Kidney (tissue), 14 donors: ENCODE data around the gene AQP7. TPM values are rescaled to one million over a fixed set of nuclear protein-coding genes. Genes with fewer than 3 reads are reported as not detected.

ENCODE experiments used
- DNase-seq, 5 donors: peaks; one replicate each; pipeline ENCODE4 v3.0.0-alpha.2; 2013 to 2020
- FAIRE-seq: peaks from 2 replicates; lab custom pipeline; 2012; peaks lifted over from hg19 to GRCh38; lab: Jason Lieb, UNC
- H3K27ac ChIP-seq, 2 donors: one replicate each; pipeline ENCODE4 v1.7.0; 2013; ENCODE audit warnings: low read depth in 2 of 2, low read length in 2 of 2, inconsistent platforms in 1 of 2
- H3K27me3 ChIP-seq: one replicate; pipeline ENCODE4 v1.7.1; 2013; ENCODE audit warnings: low read length, inconsistent platforms; ENCODE audit not compliant: control insufficient read depth, insufficient read depth
- H3K36me3 ChIP-seq, 3 donors: one replicate each; pipeline versions ENCODE4 v1.7.0 to v1.7.1; 2013; ENCODE audit warnings: low read length in 3 of 3, control low read depth in 1 of 3, inconsistent platforms in 1 of 3; ENCODE audit not compliant: insufficient read depth in 3 of 3, control insufficient read depth in 2 of 3
- H3K4me1 ChIP-seq, 3 donors: one replicate each; pipeline versions ENCODE4 v1.7.0 to v1.7.1; 2013; ENCODE audit warnings: low read length in 3 of 3, inconsistent platforms in 1 of 3, low read depth in 1 of 3; ENCODE audit not compliant: control insufficient read depth in 2 of 3, insufficient read depth in 2 of 3
- H3K4me3 ChIP-seq, 3 donors: one replicate each; pipeline versions ENCODE4 v1.7.0 to v1.8.1; 2013; ENCODE audit warnings: low read length in 3 of 3, control low read depth in 1 of 3, inconsistent platforms in 1 of 3
- H3K9ac ChIP-seq, 3 donors: one replicate each; pipeline versions ENCODE4 v1.7.0 to v1.7.1; 2013; ENCODE audit warnings: low read length in 3 of 3, control low read depth in 1 of 3, inconsistent platforms in 1 of 3
- H3K9me3 ChIP-seq, 3 donors: one replicate each; pipeline versions ENCODE4 v1.7.0 to v1.7.1; 2013; ENCODE audit warnings: low read length in 3 of 3, control low read depth in 1 of 3, inconsistent platforms in 1 of 3; ENCODE audit not compliant: control insufficient read depth in 2 of 3, insufficient read depth in 1 of 3
- intact Hi-C: fragments of 100-400 bp; cut with DNase I; formaldehyde crosslinking; loops from one replicate; pipeline ENCODE4 v1.11.1; 2022
- polyA plus RNA-seq: library from polyadenylated mRNA; stranded (reverse); fragments of 350-450 nt; fragmentation: Illumina TruSeq; extraction: RNeasy Lipid Tissue Mini Kit (QIAGEN cat#74804); gene quantifications from one replicate; pipeline ENCODE4 v1.2.3, GENCODE V29; 2014; ENCODE audit warnings: low read depth, low replicate concordance; ENCODE audit not compliant: insufficient read depth
- total RNA-seq: library from RNA; stranded (reverse); fragmentation: NEBNext Ultra II Directional; extraction: Animal tissue kit (Norgen Biotek cat#: 25700); gene quantifications from one replicate; pipeline ENCODE4 v1.2.1, GENCODE V29; 2021
- TF ChIP-seq, protein P1 (sequence below): IDR thresholded peaks from 3 replicates; pipeline ENCODE4 v1.5.1; 2012; ENCODE audit warnings: mild to moderate bottlenecking, moderate library complexity, borderline replicate concordance; ENCODE audit not compliant: insufficient read depth; ENCODE audit errors: extremely low read depth
- donor health status: control.
- donor health status: control.
- donor health status: control.
- donor health status: control.
- donor health status: control.
- donor health status: DM: yes; HTN: yes; CAD: no.
- donor health status: Normal renal cell carcinoma (clear cell type).

The AQP7 gene
- total and polyA plus RNA-seq, 2 donors from 2014 or later: 11.9 to 45.3 TPM

DNA sequence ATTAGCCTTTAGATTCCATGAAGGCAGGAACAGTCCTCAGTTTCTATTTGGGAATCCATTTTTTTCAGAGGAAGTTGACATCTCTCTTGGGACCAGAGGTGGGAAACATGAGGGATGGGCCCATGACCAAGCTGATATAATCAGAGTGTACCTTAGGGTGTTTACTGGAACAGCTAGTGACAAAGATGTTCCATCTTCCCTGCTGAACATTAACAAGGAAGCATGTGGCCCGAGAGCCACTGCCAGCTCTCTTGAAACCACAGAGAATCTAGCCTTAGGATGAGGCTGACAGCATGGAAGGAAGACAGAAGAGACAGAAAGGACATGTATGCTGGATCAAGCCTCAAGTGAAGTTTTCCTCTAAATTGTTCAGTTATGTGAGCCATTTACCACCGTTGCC lies 29.1 kb upstream of the AQP7 start:
- intact Hi-C loops: no loop called here
- FAIRE-seq: no peak
- H3K9ac ChIP-seq: no peak overlapping the region
- no peak overlapping the region for H3K4me3 ChIP-seq
- H3K27ac ChIP-seq: no peak overlapping the region
- no peaks in the 10 kb centered on the region for H3K9me3 ChIP-seq
- TF ChIP-seq, protein P1, sequence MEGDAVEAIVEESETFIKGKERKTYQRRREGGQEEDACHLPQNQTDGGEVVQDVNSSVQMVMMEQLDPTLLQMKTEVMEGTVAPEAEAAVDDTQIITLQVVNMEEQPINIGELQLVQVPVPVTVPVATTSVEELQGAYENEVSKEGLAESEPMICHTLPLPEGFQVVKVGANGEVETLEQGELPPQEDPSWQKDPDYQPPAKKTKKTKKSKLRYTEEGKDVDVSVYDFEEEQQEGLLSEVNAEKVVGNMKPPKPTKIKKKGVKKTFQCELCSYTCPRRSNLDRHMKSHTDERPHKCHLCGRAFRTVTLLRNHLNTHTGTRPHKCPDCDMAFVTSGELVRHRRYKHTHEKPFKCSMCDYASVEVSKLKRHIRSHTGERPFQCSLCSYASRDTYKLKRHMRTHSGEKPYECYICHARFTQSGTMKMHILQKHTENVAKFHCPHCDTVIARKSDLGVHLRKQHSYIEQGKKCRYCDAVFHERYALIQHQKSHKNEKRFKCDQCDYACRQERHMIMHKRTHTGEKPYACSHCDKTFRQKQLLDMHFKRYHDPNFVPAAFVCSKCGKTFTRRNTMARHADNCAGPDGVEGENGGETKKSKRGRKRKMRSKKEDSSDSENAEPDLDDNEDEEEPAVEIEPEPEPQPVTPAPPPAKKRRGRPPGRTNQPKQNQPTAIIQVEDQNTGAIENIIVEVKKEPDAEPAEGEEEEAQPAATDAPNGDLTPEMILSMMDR: no peak
- H3K27me3 ChIP-seq: no peaks in the 10 kb centered on the region
- H3K36me3 ChIP-seq: no peaks in the 10 kb centered on the region
- DNase-seq: no peak
- H3K4me1 ChIP-seq: peaks cover 0 to 9% (median 6%) of the 10 kb centered on the region in 3 donors

DNA sequence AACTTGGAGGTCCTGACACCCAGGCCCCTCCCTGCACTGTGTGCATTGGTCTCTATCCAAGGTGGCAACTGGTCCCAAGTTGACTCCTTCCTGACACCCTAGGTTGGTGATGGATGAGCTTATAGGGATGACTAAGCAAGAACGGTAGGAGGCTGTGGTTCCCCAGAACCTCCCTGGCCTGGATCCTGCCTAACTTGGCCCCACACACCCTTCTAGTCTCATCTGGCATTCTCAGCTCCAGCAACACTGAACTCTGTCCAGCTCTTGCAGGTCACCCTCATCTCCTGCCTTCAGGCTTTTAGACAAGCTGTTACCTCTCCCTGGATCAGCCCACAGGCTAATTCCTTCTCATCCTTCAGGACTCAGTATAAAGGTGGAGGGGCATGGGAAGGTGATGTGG lies 28.6 kb upstream of the AQP7 start:
- Histone ChIP-seq H3K27me3 (no peaks in the 10 kb centered on the region), H3K9me3 (no peaks in the 10 kb centered on the region), H3K36me3 (no peaks in the 10 kb centered on the region), H3K4me1 (peaks cover 0 to 9% (median 6%) of the 10 kb centered on the region in 3 donors), H3K9ac (no peak overlapping the region), H3K4me3 (no peak overlapping the region), H3K27ac (no peak overlapping the region)
- TF ChIP-seq, protein P1: no peak
- FAIRE-seq: no peak
- no peak for DNase-seq
- intact Hi-C loops: no loop called here

DNA sequence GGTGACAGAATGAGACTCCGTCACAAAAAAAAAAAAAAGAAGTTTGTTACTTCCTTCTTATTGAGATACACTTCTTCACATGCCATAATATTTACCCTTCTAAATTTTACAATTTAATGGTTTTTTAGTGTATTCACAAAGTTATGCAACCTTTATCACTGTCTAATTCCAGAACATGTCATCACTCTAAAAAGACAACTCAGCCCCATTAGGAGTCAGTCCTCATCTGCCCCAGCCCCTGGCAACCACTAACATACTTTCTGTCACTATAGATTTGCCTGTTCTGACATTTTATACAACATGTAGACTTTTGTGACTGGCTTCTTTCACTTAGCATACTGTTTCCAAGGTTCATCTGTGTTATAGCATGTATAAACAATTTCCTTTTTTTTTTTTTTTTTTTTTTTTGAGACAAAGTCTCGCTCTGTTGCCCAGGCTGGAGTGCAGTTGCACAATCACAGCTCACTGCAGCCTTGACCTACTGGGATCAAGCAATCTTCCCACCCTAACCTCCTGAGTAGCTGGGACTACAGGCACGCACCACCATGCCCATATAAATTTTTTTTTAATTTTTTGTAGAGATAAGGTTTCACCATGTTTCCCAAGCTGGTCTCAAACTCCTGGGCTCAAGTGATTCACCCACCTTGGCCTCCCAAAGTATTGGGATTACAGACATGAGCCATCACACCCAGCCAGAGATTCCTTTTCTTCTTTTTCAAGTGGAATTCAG lies 27.1 kb upstream of the AQP7 start:
- Histone ChIP-seq H3K9me3 (no peaks in the 10 kb centered on the region), H3K9ac (no peak overlapping the region), H3K27ac (no peak overlapping the region), H3K4me3 (no peak overlapping the region), H3K4me1 (peaks cover 0 to 9% (median 3%) of the 10 kb centered on the region in 3 donors), H3K27me3 (no peaks in the 10 kb centered on the region), H3K36me3 (no peaks in the 10 kb centered on the region)
- no peak for DNase-seq
- intact Hi-C loops: no loop called here
- no peak for FAIRE-seq
- TF ChIP-seq, protein P1: no peak

DNA sequence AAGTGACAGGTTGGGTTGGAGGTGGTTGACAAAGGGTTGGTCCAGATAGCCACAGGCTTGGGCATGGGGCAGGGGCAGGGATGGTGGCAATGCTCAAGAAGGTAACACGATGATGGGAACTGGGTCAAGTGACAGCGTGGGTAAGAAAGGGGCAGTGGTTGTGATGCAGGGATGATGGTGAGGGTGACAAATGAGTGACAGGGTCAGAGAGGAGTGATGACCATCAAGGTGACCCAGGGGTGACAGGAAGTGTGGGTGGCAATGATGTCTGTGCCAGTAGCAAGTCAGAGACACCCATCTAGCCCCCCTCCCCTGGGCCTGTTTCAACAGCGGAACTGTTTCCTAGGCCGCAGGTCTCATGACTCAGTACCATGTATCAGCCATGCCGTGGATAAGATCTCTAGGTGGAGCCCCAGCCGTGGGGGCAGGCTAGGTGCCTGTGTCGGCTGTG lies 24.5 kb upstream of the AQP7 start:
- peak in 1 of 5 donors; percentile 31 for DNase-seq
- H3K4me1 ChIP-seq: peaks cover 0 to 7% (median 0%) of the 10 kb centered on the region in 3 donors
- no peaks in the 10 kb centered on the region for H3K9me3 ChIP-seq
- H3K9ac ChIP-seq: no peak overlapping the region
- no peak for FAIRE-seq
- no peaks in the 10 kb centered on the region for H3K36me3 ChIP-seq
- H3K4me3 ChIP-seq: no peak overlapping the region
- TF ChIP-seq, protein P1: no peak
- no peaks in the 10 kb centered on the region for H3K27me3 ChIP-seq
- intact Hi-C loops: no loop called here
- H3K27ac ChIP-seq: no peak overlapping the region
